ENCODE measurements around the gene ZCCHC18.
"Not testable (repeated sequence)": the region's sequence is repeated elsewhere in the genome, so short reads cannot be mapped to it uniquely, and the experiment has no call there.

Gene ZCCHC18
- 0.43 to 7.6 reads per million in 2 experiments for total RNA-seq

GRCh38 chrX:104112326-104112951, at the start of gene ZCCHC18:
ZCCHC18 (plus strand) TSS chrX:104112523; CDS start chrX:104114112, 1,589 bp downstream.
- no peak for DNase-seq (ENCODE audit: low read depth)

- DNase-seq (ENCODE audit: low read depth) = not testable (repeated sequence)
Observed at GRCh38 chrX:104062636-104063035, 49.7 kb upstream of the ZCCHC18 start.

GRCh38 chrX:104075778-104076445, 36.4 kb upstream of the ZCCHC18 start, which contains the start of gene TMSB15C:
TMSB15C (minus strand) TSS chrX:104076236.
- DNase-seq (ENCODE audit: low read depth) = not testable (repeated sequence)

- DNase-seq (ENCODE audit: low read depth) = not testable (repeated sequence)
Observed at GRCh38 chrX:104077854-104078253, 34.5 kb upstream of the ZCCHC18 start.

- DNase-seq (ENCODE audit: low read depth) = no peak
Observed at GRCh38 chrX:104084063-104084462, 28.3 kb upstream of the ZCCHC18 start.

GRCh38 chrX:104084534-104085277, 27.6 kb upstream of the ZCCHC18 start:
- DNase-seq (ENCODE audit: low read depth) = no peak

GRCh38 chrX:104085477-104085876, 26.8 kb upstream of the ZCCHC18 start:
- no peak for DNase-seq (ENCODE audit: low read depth)

GRCh38 chrX:104085919-104086318, 26.4 kb upstream of the ZCCHC18 start:
- no peak for DNase-seq (ENCODE audit: low read depth)

GRCh38 chrX:104098151-104098808, 14.0 kb upstream of the ZCCHC18 start:
- DNase-seq (ENCODE audit: low read depth) = peak; percentile 44

GRCh38 chrX:104098919-104099318, 13.4 kb upstream of the ZCCHC18 start:
- no peak for DNase-seq (ENCODE audit: low read depth)

- DNase-seq (ENCODE audit: low read depth) = no peak
Observed at GRCh38 chrX:104104676-104105075, 7.6 kb upstream of the ZCCHC18 start.

GRCh38 chrX:104105330-104106262, 6.7 kb upstream of the ZCCHC18 start:
- DNase-seq (ENCODE audit: low read depth) = no peak

GRCh38 chrX:104108955-104109354, 3.4 kb upstream of the ZCCHC18 start:
- DNase-seq (ENCODE audit: low read depth) = no peak

GRCh38 chrX:104110491-104111240, 1.7 kb upstream of the ZCCHC18 start:
- DNase-seq (ENCODE audit: low read depth) = not testable (repeated sequence)

GRCh38 chrX:104113222-104113965, 1.1 kb downstream of the ZCCHC18 start:
- DNase-seq (ENCODE audit: low read depth) = peak; percentile 27

- no peak for DNase-seq (ENCODE audit: low read depth)
Observed at GRCh38 chrX:104117759-104118158, 5.4 kb downstream of the ZCCHC18 start.

- DNase-seq (ENCODE audit: low read depth) = no peak
Observed at GRCh38 chrX:104118765-104119164, 6.4 kb downstream of the ZCCHC18 start.

GRCh38 chrX:104122829-104123228, 10.5 kb downstream of the ZCCHC18 start:
- DNase-seq (ENCODE audit: low read depth) = no peak

GRCh38 chrX:104126856-104127255, 14.5 kb downstream of the ZCCHC18 start:
- DNase-seq (ENCODE audit: low read depth) = no peak

GRCh38 chrX:104130808-104131207, 18.5 kb downstream of the ZCCHC18 start:
- no peak for DNase-seq (ENCODE audit: low read depth)

Data from T follicular helper cell (primary cell).